ENCODE measurements around the gene COL18A1.

DNA sequence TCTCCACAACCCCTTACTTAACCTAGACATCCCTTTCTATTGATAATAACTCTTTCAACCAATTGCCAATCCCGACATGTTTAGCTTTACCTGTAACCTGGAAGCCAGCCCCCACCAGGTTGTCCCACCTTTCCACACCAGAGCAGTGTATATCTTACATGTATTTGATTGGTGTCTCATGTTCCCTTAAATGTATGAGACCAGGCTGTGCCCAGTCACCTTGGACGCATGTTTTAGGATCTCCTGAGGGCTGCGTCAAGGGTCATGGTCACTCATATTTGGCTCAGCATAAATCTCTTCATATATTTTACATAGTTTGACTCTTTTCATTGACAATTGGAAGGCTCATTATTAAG is 142.6 kb downstream of the COL18A1 start:
- TF ChIP-seq POLR2A (IDR thresholded peaks at IDR 0.05; ENCODE audit: low read length) (no peak), GATA1 (IDR thresholded peaks at IDR 0.05; ENCODE audit: low read depth, low read length) (no peak)

Measured in erythroblast (primary cell).